Stomach (tissue), 9 donors: ENCODE results near the gene SRC. TPM values are rescaled to one million over a fixed set of nuclear protein-coding genes. Genes with fewer than 3 reads are reported as not detected.
"Not testable (repeated sequence)": the region's sequence is repeated elsewhere in the genome, so short reads cannot be mapped to it uniquely, and the experiment has no call there.

Source experiments
- DNase-seq, 2 donors: peaks; one replicate each; pipeline versions ENCODE4 v3.0.0 to v3.0.0-alpha.2; 2013 to 2019
- H3K27ac ChIP-seq, 5 donors: fragments of 200-600 bp in 4 of 5; sonication (generic) in 4 of 5; one replicate each; pipeline ENCODE4 v1.5.1; 2013 to 2019; ENCODE audit warnings: mild to moderate bottlenecking in 1 of 5, moderate library complexity in 1 of 5
- H3K27me3 ChIP-seq, 3 donors: fragments of 200-600 bp; sonication (generic); one replicate each; pipeline ENCODE4 v1.5.1; 2017 to 2019; ENCODE audit warnings: mixed run types in 1 of 3
- H3K36me3 ChIP-seq, 4 donors: fragments of 200-600 bp; sonication (generic); 1 replicate in 3 of 4; 2 replicates in 1 of 4; pipeline ENCODE4 v1.5.1; 2016 to 2019
- H3K4me1 ChIP-seq, 4 donors: fragments of 200-600 bp; sonication (generic); one replicate each; pipeline ENCODE4 v1.5.1; 2016 to 2019
- H3K4me3 ChIP-seq, 4 donors: fragments of 200-600 bp; sonication (generic) in 3 of 4; one replicate each; pipeline ENCODE4 v1.5.1; 2016 to 2019; ENCODE audit warnings: mild to moderate bottlenecking in 1 of 4
- H3K9me3 ChIP-seq, 4 donors: fragments of 200-600 bp; sonication (generic); one replicate each; pipeline ENCODE4 v1.5.1; 2016 to 2019
- CTCF ChIP-seq, 7 experiments: fragments of 450-650 bp in 4 of 7; fragments of 200-600 bp in 3 of 7; sonication (generic) in 3 of 7; IDR thresholded peaks; one replicate each; pipeline ENCODE4 v1.5.1; 2016 to 2019; ENCODE audit warnings: antibody characterized with exemption in 7 of 7, control low read depth in 2 of 7, mild to moderate bottlenecking in 1 of 7
- EP300 ChIP-seq: sonication (generic); formaldehyde crosslinking; IDR thresholded peaks from one replicate; pipeline ENCODE4 v1.6.1; 2017; ENCODE audit warnings: antibody characterized with exemption
- POLR2A ChIP-seq, 4 donors: fragments of 450-650 bp; IDR thresholded peaks; one replicate each; pipeline ENCODE4 v1.6.1; 2016; ENCODE audit warnings: antibody characterized with exemption in 4 of 4, control low read depth in 2 of 4, mild to moderate bottlenecking in 1 of 4, moderate library complexity in 1 of 4
- POLR2AphosphoS5 ChIP-seq, 3 donors: sonication (generic); formaldehyde crosslinking; IDR thresholded peaks; one replicate each; pipeline ENCODE4 v1.6.1; 2016; ENCODE audit warnings: antibody characterized with exemption in 3 of 3
- whole genome bisulfite sequencing, 5 donors: extraction: QIAGEN DNeasy Blood & Tissue Kit in 3 of 5; methylation state at CpG; one replicate each; pipeline versions ENCODE4 v1.1.5 to v1.1.7; 2013 to 2018; 5-methylcytosine and 5-hydroxymethylcytosine counted together
- intact Hi-C: fragments of 100-400 bp; cut with DNase I; formaldehyde crosslinking; loops from one replicate; pipeline ENCODE4 v1.15.1; 2023; ENCODE audit warnings: low total_unique reads
- polyA plus RNA-seq, 3 donors: library from polyadenylated mRNA; stranded (reverse); fragments of 200-250 nt; gene quantifications; one replicate each; pipeline ENCODE4 v1.2.3, GENCODE V29; 2013
- total RNA-seq, 5 donors: library from RNA; depleted of rRNA; stranded (reverse); fragments of >200 nt; gene quantifications; one replicate each; pipeline versions ENCODE4 v1.1.0 to v1.2.3, GENCODE V29; 2014 to 2016
- donor health status: healthy with polysubstance abuse.
- donor health status: Bipolar disorder and iron deficiency.
- donor health status: healthy.

The SRC gene
- total and polyA plus RNA-seq, 8 donors: 31.6 to 471 (median 47.3) TPM

- H3K27me3 ChIP-seq: no peaks in the 10 kb centered on the region
- no peak overlapping the region for H3K4me3 ChIP-seq
- TF ChIP-seq EP300: no peak
- TF ChIP-seq CTCF (IDR thresholded peaks at IDR 0.05): no peak
- no peak for TF ChIP-seq POLR2AphosphoS5 (IDR thresholded peaks at IDR 0.05)
- TF ChIP-seq POLR2A (IDR thresholded peaks at IDR 0.05): no peak
- peak overlapping the region; percentile 4 to 54 (median 52) for H3K27ac ChIP-seq
- no peak for DNase-seq
- WGBS, 5 donors: 52 to 61% (median 56%) methylated on average over 14 to 15 of the region's 15 CpGs
- no peaks in the 10 kb centered on the region for H3K9me3 ChIP-seq
- intact Hi-C loops: no loop called here
- H3K36me3 ChIP-seq: no peaks in the 10 kb centered on the region
- H3K4me1 ChIP-seq: peaks cover 12 to 35% (median 22%) of the 10 kb centered on the region in 4 donors
Observed at GRCh38 chr20:37335642-37336368, 10.1 kb upstream of the SRC start.

GRCh38 chr20:37336369-37337207 is 9.4 kb upstream of the SRC start:
- Histone ChIP-seq H3K9me3 (no peaks in the 10 kb centered on the region), H3K4me1 (peaks cover 12 to 31% (median 21%) of the 10 kb centered on the region in 4 donors), H3K4me3 (no peak overlapping the region), H3K36me3 (no peaks in the 10 kb centered on the region), H3K27me3 (no peaks in the 10 kb centered on the region), H3K27ac (peak overlapping the region; percentile 4 to 54 (median 52))
- intact Hi-C loops: no loop called here
- TF ChIP-seq CTCF (IDR thresholded peaks at IDR 0.05) (no peak), POLR2A (IDR thresholded peaks at IDR 0.05) (no peak), POLR2AphosphoS5 (IDR thresholded peaks at IDR 0.05) (no peak), EP300 (no peak)
- 38 to 63% (median 51%) methylated on average over 10 to 11 of the region's 11 CpGs for WGBS, 5 donors
- DNase-seq: peak in 1 of 2 donors; percentile 76

- 76 to 85% (median 81%) methylated on average over 8 of the region's 8 CpGs for WGBS, 5 donors
- H3K27me3 ChIP-seq: no peaks in the 10 kb centered on the region
- no peak for DNase-seq
- peaks cover 12 to 24% (median 17%) of the 10 kb centered on the region in 4 donors for H3K4me1 ChIP-seq
- TF ChIP-seq CTCF (IDR thresholded peaks at IDR 0.05): no peak
- no peak for TF ChIP-seq POLR2AphosphoS5 (IDR thresholded peaks at IDR 0.05)
- TF ChIP-seq EP300: no peak
- TF ChIP-seq POLR2A (IDR thresholded peaks at IDR 0.05): no peak
- H3K9me3 ChIP-seq: no peaks in the 10 kb centered on the region
- peak overlapping the region in 2 of 5 donors; percentile 52 to 54 for H3K27ac ChIP-seq
- no peak overlapping the region for H3K4me3 ChIP-seq
- intact Hi-C loops: no loop called here
- H3K36me3 ChIP-seq: no peaks in the 10 kb centered on the region
Observed at GRCh38 chr20:37337208-37337991, 8.5 kb upstream of the SRC start.

- H3K27me3 ChIP-seq, intact Hi-C loops, H3K36me3 ChIP-seq, H3K4me3 ChIP-seq, H3K9me3 ChIP-seq, DNase-seq, H3K27ac ChIP-seq: not testable (repeated sequence)
- peaks cover 13 to 31% (median 20%) of the 10 kb centered on the region in 4 donors for H3K4me1 ChIP-seq
- WGBS, 5 donors: 92 to 98% (median 94%) methylated on average over 8 of the region's 8 CpGs
Observed at GRCh38 chr20:37338380-37338779, 7.6 kb upstream of the SRC start.
